SW 1271 (cell line): ENCODE measurements around the gene TOLLIP.
"Not testable (repeated sequence)": the region's sequence is repeated elsewhere in the genome, so short reads cannot be mapped to it uniquely, and the experiment has no call there.

Experiments
- DNase-seq, 2 experiments: peaks; one replicate each; lab custom pipeline; 2025; lab: John Stamatoyannopoulos, UW

Gene TOLLIP

DNA sequence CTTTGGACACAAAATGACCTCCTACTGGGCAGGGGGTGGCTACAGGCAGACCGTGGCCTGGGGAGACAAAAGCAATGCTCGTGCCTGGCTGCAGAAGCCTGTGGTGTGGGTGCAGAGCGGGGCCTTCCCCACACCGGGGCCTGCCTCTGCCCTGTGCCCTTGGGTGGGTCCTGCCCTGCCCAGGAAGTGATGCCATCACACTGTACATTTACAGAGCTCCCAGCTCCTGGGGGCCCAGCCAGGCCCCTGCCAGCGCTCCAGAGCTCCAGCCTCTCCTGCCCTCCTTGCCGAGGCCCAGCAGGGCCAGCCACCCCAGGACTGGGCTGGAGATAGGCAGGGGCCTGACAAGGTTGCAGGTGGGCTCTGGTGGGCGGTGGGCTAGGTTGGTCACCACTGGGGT is 46.4 kb downstream of the TOLLIP start:
- DNase-seq = no peak

DNA sequence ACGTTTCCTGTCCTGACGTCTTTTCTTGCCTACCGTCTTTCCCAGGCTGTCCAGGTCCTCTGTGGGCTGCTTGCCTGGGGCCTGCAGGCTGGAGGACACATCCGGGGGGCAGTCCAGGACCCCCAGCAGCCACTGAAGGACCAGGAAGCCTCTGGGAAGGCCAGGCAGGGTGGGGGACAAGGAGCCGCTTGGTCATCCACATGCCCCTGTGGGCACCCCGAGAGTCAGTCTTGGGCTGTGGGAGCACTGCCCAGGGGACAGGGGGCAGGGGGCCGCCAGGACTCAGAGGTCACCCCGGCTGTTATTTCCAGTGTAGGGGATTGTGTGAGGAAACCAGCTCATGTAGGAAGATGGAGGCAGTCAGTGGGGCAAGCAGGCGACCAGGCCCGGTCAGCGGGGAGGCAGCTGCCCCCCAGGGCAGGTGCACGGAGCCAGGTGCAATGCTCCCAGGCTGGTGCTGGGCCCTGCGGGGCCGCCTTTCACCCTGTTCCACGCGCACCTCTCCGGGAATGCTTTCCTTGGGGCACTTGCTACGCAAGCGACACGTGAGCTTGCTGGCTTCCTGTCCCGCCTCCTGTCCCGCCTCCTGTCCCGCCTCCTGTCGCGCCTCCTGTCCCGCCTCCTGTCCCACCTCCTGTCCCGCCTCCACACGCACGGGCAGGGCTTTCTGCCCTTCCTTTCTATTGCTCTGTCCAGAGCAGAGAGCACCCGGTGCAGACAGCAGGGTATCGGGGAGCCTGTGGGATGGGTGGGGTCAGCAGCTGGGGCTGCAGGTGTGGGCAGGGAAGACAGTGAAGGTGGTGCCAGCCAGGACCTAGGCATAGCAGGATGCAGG is 47.0 kb downstream of the TOLLIP start:
- DNase-seq = peak in 1 of 2 experiments; percentile 51

DNA sequence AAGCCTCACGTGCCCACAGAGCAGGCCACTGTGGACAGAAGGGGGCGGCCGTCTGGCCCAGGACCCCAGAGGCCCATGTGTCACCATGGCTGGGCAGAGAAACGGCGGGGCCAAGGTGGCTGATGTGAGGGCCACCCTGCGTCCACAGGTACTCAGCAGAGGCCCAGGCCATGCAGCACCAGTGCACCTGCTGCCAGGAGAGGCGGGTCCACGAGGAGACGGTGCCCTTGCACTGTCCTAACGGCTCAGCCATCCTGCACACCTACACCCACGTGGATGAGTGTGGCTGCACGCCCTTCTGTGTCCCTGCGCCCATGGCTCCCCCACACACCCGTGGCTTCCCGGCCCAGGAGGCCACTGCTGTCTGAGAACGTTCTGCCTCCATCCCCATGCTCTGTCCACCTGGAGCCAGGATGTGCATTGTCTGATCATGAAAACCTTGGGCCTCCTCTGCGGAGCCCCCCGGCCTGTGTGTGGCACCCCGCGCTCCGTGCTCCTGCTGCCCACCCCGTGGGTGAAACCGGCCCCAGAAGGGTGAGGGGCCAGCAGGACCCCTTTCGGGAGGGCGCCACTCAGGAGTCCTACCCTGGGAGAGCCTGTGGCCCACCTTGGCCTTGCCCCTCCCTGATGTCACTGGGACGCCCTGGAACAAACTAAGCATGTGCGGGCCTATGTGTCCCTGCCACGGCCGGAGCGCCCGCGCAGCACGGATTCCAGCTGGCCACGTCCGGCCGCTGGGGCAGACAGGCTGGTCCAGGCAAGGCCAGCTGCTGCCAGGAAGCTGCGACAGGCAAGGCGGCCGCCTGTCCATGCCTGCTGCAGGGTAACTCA is 48.0 kb downstream of the TOLLIP start:
- DNase-seq = no peak

DNA sequence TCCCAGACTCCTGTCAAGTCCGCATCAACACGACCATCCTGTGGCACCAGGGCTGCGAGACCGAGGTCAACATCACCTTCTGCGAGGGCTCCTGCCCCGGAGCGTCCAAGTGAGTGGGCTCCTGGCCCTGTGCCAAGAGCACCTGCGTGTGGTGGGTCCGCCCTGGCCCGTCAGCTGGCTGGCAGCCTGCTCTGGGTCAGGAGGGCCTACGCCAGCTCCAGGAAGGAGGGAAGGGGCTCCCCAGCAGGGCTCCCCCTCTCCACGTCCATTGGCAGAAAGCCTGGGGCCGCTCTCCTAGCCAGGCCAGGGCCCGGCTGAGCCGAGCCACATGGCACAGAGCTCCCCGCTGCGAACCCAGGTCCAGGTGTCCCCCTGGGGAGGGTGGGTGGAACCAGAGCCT is 48.8 kb downstream of the TOLLIP start:
- no peak for DNase-seq

DNA sequence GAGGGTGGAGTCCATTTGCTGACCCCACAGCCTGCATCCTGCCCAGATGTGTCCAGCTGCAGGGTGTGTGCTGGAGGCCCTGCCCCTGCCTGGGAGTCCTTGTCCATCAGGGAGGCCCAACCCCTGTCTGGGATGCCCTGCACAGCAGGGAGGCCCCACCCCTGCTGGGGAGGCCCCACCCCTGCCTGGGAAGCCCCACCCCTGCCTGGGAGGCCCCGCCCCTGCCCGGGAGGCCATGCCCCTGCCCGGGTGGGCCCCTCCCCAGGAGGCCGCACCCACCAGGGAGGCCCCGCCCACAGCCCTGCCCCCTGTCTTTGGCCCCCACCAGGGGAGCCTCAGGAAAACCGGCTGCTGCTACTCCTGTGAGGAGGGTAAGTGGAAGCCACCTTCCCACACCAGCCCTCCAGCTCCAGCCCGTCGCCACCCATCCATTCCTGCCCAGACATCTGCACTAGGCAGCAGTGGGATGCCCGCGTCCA is 49.4 kb downstream of the TOLLIP start:
- peak; percentile 27 to 47 for DNase-seq

DNA sequence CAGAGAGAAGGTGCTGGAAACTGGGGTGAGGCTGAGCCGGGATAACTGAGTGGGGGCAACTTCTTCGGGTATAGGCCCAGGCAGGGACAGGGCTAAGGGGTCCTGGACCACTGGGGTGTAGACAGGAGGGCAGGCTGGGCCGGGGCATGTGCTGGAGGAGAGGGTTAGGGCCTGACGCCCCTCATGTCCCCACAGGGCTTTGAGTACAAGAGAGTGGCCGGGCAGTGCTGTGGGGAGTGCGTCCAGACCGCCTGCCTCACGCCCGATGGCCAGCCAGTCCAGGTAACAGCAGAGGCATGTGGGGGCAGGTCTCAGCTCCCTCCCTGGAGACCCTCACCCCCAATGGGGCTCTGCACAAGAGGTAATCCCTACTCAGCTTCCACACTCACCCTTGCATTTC is 49.9 kb downstream of the TOLLIP start:
- no peak for DNase-seq

DNA sequence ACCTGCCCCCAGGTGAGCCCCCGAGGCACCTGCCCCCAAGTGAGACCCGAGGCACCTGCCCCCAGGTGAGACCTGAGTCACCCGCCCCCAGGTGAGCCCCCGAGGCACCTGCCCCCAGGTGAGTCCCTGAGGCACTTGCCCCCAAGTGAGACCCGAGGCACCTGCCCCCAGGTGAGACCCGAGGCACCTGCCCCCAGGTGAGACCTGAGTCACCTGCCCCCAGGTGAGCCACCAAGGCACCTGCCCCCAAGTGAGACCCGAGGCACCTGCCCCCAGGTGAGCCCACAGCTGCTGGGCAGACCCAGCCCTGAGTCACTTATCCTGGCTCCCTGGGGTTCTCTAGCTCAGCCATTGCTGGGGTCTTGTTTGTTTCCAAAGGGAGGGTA is 50.4 kb downstream of the TOLLIP start:
- no peak for DNase-seq

DNA sequence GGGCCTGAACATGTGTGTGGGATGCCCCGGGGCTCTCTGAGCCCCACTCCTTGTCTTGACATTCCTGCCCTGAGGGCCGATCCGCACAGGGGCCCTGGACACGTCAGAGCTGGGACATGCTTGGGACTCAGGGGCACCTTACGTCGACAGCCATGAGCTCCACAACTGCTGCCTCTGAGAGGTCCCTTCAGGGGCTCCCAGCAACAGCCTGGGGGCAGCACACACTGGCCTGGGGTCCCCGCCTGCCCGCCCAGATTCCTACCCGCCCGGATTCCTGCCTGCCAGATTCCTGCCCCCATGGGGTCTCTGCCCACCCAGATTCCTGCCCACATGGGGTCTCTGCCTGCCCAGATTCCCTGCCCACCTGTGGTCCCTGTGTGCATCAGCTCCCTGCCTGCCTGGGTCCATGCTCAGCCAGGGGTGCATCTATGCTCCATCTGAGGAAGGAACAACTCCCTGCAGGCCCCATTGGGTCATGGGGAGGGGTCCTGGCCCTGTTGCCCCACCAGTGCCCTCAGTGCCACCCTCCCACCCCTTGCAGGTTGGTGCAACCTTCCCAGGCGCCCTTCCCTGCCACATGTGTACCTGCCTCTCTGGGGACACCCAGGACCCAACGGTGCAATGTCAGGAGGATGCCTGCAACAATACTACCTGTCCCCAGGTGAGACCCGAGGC is 50.9 kb downstream of the TOLLIP start:
- DNase-seq = no peak

DNA sequence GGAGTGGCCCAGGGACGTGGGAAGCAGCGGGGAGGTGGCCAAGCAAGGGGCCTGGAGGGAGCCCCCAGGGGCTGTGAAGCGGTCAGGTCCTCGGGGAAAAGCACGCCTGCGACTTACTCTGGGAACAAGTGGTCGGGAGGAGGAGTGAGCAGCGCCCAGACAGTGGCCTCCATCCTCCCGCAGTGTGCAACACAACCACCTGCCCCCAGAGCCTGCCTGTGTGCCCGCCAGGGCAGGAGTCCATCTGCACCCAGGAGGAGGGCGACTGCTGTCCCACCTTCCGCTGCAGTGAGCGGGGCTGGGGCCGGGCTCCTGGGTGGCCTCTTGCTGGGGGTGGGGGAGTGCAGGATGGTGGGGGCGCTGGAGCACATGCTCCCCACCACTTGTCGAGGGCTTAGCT is 51.5 kb downstream of the TOLLIP start:
- DNase-seq = no peak

DNA sequence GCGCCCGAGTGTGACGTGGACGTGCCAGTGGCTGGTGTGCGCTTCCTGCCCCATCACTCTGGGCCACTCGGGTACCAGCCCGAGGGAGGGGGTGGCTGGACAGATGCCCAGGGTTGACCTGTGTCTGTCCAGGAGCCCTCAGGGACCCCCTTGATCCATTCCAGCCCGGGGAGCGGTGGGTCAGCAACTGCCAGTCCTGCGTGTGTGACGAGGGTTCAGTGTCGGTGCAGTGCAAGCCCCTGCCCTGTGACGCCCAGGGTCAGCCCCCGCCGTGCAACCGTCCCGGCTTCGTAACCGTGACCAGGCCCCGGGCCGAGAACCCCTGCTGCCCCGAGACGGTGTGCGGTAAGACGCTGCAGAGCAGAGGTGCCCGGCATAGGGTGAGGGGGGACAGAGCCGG is 52.1 kb downstream of the TOLLIP start:
- no peak for DNase-seq

DNA sequence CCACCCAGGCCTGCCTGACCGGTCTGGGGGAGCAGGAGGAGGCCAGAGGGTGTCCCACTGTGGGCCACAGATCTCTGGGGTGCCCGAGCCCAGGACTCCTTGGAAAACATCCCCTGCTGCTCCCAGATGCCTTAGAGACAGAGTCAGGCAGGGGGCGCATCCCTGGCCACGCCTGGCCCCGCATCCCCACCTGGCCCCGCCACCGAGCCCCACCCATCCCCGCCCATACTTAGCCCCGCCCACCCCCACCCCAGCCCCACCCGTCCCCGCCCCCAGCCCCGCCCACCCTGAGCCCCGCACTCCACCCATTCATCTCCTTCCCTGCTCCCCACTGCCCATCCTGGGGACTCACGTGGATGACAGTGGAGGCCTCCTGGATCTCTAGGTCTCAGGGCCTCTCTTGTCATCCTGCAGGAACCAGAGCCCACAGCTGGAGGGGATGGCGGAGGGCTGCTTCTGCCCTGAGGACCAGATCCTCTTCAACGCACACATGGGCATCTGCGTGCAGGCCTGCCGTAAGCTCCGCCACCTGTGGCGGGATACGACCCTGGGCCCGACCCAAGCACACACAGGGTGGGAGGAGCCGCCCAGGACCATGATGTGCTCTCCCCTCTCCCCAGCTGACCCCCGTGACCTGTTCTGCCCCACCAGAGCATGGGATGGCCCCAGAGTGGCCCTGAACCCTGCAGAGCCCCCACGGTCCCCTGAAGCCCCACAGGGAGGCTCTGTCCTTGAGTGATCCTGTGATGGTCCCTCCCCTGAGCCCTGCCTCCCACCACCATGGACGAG is 53.0 kb downstream of the TOLLIP start:
- DNase-seq = no peak

DNA sequence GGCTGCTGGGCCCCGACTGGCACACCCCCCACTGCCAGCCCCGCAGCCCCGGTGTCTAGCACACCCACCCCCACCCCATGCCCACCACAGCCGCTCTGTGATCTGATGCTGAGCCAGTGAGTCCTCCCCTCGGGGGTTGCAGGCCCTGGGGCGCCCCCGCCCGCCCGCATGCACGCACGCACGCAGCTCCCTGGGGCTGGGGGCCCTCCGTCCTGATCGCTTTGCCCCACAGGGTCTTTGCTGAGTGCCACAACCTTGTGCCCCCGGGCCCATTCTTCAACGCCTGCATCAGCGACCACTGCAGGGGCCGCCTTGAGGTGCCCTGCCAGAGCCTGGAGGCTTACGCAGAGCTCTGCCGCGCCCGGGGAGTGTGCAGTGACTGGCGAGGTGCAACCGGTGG is 54.3 kb downstream of the TOLLIP start:
- no peak for DNase-seq

DNA sequence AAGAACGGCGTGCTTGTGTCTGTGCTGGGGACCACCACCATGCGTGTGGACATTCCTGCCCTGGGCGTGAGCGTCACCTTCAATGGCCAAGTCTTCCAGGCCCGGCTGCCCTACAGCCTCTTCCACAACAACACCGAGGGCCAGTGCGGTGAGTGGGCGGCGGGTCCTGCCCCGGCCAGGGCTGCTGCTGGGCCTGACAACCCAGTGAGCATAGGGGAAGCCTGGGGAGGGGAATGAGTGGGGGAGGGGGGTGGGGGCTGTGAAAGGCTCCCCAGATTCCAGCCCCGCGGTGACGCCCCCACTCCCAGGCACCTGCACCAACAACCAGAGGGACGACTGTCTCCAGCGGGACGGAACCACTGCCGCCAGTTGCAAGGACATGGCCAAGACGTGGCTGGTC is 54.7 kb downstream of the TOLLIP start:
- DNase-seq = no peak

DNA sequence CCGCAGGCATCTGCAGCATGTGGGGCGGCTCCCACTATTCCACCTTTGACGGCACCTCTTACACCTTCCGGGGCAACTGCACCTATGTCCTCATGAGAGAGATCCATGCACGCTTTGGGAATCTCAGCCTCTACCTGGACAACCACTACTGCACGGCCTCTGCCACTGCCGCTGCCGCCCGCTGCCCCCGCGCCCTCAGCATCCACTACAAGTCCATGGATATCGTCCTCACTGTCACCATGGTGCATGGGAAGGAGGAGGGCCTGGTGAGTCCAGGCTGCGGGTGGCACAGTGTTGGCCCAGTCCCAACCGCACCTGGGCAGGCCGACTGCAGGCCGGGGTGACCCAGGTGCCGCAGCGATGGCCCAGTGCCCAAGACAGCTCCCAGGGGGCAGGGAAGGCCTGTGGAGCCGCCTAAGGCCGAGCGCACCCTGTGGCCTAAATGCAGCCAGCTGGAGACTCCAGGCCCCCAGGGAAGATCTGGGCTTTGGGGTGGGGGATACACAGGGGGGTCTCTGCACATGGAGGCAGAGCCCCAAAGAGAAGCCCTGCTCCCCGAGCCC is 55.3 kb downstream of the TOLLIP start:
- DNase-seq = no peak

DNA sequence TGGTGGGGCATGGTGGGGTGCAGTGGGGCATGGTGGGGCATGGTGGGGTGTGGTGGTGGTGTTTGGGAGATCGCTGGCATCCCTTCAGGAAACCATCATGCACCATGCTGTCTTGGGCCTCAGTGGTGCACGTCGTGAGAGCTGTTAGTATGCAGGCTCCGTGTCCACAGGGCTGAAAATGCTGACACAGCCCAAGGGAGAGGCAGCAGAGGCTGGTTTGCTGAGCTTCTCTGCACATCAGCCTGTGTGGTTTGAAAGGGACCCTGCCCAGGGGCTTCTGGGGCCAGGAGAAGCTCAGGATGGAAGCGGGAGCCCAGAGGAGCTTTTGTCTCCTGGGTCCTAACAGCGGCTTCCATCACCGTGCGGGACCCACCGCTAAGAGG is 56.3 kb downstream of the TOLLIP start:
- no peak for DNase-seq

DNA sequence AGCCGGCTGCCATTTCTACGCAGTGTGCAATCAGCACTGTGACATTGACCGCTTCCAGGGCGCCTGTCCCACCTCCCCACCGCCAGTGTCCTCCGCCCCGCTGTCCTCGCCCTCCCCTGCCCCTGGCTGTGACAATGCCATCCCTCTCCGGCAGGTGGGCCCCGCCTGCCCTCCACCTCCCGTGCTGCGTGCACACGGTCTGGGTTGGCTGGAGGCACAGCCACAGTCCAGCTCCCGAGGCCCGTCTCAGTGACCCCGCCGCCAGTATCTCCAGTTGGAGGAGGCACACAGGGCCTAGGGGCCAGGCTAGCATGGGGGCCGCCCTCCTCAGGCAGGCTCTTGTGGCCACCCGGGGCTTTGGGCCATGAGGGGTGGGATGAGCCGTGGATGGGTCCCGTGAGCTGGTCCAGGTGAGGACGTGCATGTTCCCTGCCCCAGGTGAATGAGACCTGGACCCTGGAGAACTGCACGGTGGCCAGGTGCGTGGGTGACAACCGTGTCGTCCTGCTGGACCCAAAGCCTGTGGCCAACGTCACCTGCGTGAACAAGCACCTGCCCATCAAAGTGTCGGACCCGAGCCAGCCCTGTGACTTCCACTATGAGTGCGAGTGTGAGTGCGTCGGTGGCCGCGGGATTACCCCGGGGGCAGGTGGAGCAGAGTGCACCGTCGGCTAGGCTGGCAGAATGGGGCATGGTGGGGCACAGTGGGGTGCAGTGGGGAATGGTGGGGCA is 56.9 kb downstream of the TOLLIP start:
- DNase-seq = no peak

DNA sequence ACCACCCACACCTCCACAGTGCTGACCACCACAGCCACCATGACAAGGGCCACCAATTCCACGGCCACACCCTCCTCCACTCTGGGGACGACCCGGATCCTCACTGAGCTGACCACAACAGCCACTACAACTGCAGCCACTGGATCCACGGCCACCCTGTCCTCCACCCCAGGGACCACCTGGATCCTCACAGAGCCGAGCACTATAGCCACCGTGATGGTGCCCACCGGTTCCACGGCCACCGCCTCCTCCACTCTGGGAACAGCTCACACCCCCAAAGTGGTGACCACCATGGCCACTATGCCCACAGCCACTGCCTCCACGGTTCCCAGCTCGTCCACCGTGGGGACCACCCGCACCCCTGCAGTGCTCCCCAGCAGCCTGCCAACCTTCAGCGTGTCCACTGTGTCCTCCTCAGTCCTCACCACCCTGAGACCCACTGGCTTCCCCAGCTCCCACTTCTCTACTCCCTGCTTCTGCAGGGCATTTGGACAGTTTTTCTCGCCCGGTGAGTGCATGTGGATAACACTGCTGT is 58.1 kb downstream of the TOLLIP start:
- no peak for DNase-seq

DNA sequence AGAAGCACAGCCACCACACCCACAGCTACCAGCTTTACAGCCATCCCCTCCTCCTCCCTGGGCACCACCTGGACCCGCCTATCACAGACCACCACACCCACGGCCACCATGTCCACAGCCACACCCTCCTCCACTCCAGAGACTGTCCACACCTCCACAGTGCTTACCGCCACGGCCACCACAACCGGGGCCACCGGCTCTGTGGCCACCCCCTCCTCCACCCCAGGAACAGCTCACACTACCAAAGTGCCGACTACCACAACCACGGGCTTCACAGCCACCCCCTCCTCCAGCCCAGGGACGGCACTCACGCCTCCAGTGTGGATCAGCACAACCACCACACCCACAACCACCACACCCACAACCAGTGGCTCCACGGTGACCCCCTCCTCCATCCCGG is 59.0 kb downstream of the TOLLIP start:
- not testable (repeated sequence) for DNase-seq

DNA sequence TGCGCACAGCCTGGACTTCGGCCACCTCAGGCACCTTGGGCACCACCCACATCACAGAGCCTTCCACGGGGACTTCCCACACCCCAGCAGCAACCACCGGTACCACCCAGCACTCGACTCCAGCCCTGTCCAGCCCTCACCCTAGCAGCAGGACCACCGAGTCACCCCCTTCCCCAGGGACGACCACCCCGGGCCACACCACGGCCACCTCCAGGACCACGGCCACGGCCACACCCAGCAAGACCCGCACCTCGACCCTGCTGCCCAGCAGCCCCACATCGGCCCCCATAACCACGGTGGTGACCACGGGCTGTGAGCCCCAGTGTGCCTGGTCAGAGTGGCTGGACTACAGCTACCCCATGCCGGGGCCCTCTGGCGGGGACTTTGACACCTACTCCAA is 60.5 kb downstream of the TOLLIP start:
- not testable (repeated sequence) for DNase-seq

DNA sequence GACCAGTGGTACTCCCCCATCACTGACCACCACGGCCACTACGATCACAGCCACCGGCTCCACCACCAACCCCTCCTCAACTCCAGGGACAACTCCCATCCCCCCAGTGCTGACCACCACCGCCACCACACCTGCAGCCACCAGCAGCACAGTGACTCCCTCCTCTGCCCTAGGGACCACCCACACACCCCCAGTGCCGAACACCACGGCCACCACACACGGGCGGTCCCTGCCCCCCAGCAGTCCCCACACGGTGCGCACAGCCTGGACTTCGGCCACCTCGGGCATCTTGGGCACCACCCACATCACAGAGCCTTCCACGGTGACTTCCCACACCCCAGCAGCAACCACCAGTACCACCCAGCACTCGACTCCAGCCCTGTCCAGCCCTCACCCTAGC is 62.4 kb downstream of the TOLLIP start:
- DNase-seq = not testable (repeated sequence)

DNA sequence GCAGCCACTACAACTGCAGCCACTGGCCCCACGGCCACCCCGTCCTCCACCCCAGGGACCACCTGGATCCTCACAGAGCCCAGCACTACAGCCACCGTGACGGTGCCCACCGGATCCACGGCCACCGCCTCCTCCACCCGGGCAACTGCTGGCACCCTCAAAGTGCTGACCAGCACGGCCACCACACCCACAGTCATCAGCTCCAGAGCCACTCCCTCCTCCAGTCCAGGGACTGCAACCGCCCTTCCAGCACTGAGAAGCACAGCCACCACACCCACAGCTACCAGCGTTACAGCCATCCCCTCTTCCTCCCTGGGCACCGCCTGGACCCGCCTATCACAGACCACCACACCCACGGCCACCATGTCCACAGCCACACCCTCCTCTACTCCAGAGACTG is 63.1 kb downstream of the TOLLIP start:
- not testable (repeated sequence) for DNase-seq
